NCI-H1048 (cell line): ENCODE measurements around the gene NR1I3.
"Not testable (repeated sequence)": the region's sequence is repeated elsewhere in the genome, so short reads cannot be mapped to it uniquely, and the experiment has no call there.

Experiments
- DNase-seq: peaks from one replicate; lab custom pipeline; 2025; lab: John Stamatoyannopoulos, UW

NR1I3 gene

GRCh38 chr1:161250829-161251228 lies 12.8 kb upstream of the NR1I3 start:
- no peak for DNase-seq

DNA sequence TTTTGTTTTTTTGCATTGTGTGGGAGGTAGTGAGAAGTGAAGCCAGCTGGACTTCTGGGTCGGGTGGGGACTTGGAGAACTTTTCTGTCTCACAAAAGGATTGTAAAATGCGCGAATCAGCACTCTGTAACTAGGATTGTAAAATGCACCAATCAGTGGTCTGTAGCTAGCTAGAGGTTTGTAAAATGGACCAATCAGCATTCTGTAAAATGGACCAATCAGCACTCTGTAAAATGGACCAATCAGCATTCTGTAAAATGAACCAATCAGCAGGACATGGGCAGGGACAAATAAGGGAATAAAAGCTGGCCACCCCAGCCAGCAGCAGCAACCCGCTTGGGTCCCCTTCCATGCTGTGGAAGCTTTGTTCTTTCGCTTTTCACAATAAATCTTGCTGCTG lies 12.1 kb upstream of the NR1I3 start:
- DNase-seq: not testable (repeated sequence)

- no peak for DNase-seq
Observed at GRCh38 chr1:161244888-161245287, 6.9 kb upstream of the NR1I3 start.

GRCh38 chr1:161242313-161242712 lies 4.3 kb upstream of the NR1I3 start:
- DNase-seq: no peak

DNA sequence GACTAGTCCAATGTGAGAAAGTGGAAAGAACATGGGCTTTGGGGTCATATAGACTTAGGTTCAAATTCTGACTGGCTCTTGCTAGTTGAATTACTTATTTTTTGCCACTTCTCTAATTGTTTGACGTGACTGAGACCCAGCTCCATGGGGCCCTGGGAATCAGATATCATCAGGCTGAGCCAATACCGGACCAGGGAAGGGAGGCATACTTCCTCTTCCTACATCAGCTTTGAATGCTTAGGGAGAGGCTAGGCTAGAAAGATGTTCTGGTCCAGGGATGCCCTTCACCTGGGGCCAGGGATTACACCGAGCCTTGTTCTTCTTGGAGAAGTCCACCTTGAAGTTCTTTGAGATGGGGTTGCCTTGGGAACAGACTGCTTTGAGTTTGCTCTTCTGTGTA lies 3.7 kb upstream of the NR1I3 start:
- no peak for DNase-seq

- no peak for DNase-seq
Observed at GRCh38 chr1:161235957-161236775, 1.8 kb downstream of the NR1I3 start.

GRCh38 chr1:161233102-161233501 lies 4.9 kb downstream of the NR1I3 start:
- no peak for DNase-seq

- no peak for DNase-seq
Observed at GRCh38 chr1:161230762-161231161, 7.2 kb downstream of the NR1I3 start.

DNA sequence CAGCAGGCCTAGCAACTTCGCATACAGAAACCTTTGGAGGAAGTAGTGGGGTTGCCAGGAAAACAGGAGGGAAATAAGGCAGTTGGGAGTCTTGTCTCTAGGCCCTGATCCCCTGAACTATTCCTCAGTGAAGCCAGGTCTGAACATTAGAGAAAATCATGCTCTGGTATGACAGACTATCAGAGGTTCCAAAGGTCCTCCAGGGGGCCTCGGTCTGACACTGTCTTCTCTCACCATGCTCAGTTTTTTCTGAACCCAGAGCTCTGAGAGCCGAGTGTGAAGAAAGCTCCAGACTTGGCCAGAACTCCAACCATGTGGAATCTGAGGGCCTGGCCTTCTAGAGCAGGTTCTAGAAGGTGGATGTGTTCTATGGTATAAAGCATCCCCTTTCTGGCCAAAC lies 8.1 kb downstream of the NR1I3 start:
- DNase-seq: no peak

DNA sequence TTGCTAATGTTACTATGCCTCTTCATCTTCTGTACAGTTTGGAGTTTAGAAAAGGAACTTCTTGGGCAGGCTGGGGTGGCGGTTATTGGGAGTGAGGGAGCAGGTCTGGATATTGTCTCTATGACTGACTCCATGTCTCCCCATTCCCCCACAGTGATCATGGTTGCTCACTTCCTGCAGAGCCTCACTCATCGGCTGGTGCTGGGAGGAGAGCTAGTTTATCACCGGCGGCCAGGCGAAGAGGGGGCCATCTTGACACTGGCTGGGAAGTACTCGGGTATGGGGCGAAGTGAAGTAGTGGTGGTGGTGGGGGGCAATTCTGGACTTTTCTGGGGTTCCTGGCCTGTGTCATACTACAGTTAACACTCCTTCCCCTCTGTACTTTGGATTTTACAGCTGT lies 10.0 kb downstream of the NR1I3 start:
- DNase-seq: no peak

DNA sequence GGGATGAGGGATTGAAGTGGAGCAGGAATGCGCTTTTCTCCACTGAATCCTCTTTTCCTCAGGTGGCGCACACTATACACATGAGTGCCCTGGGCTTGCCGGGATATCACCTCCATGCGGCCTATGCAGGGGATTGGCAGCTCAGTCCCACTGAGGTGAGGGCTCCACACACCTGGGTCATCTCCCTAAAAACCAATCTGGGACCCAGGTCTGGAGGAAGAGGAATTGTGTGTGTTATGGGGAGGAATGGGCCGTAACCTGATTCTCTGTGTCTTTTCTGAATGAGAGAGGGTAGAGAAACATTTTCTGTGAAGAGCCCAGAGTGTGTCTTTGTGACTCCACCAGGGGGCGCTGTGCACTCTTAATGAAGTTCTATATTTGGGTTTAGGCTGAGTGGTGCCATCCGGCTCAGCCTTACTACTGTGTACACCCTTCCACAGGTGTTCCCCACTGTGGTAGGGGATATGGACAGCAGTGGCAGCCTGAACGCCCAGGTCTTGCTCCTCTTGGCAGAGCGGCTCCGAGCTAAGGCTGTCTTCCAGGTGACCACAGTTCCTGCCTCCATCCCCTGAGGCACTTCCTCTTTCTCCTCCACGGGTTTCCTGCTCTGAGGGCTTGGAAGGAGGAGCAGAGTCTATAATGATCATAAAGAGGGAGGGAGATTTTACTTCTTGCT lies 10.7 kb downstream of the NR1I3 start:
- peak; percentile 69 for DNase-seq

- DNase-seq: no peak
Observed at GRCh38 chr1:161226759-161227158, 11.2 kb downstream of the NR1I3 start.

GRCh38 chr1:161226320-161226711 lies 11.7 kb downstream of the NR1I3 start:
- DNase-seq: no peak

DNA sequence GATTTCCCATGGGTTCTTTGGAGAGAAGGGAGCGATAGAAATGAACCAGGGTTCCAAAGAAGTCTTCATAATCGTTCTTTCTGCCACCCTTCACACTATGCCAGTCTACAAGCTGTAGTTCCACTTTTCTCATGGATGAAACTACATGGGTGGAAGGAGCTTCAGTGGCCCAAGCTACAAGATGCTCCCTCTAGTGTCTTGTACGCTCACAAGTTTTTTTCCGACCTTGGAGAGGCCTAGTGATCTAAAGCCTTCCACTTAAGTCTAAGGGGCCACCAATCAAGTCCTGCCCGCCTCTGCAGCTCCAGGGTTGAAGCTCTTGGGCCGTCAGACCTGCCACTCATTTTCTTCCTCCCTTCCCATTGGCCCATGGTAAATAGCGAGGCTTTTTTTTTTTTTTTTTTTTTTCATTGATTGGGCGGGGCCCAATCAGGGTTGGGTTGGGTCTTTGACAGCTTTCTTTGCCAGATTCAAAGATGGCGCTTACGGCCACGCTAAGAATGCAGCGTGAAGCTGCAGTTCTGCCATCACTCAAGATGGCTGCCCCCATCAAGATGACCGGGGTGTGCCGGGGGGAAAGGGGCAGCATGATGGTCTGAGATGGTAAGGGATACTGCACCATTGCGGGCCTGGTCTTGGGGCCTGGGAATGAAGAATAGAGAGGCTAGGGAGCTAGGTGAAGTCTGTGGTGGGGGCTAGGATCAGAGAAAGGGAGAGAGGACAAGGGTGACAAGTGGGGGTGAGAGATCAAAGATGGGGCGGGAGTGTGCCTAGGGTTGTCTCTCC lies 12.3 kb downstream of the NR1I3 start, which contains the start of gene TOMM40L:
Gene TOMM40L (plus strand): TSS at position 527 of the 786 bp plus-strand sequence. CDS start 430 bp downstream, outside the sequence.
- DNase-seq: peak; percentile 98

GRCh38 chr1:161225178-161225533 lies 12.8 kb downstream of the NR1I3 start:
- DNase-seq: no peak

GRCh38 chr1:161224695-161225087 lies 13.3 kb downstream of the NR1I3 start:
- DNase-seq: not testable (repeated sequence)

GRCh38 chr1:161223805-161224694 lies 14.0 kb downstream of the NR1I3 start:
- no peak for DNase-seq

GRCh38 chr1:161222175-161223019 lies 15.6 kb downstream of the NR1I3 start:
- DNase-seq: no peak

DNA sequence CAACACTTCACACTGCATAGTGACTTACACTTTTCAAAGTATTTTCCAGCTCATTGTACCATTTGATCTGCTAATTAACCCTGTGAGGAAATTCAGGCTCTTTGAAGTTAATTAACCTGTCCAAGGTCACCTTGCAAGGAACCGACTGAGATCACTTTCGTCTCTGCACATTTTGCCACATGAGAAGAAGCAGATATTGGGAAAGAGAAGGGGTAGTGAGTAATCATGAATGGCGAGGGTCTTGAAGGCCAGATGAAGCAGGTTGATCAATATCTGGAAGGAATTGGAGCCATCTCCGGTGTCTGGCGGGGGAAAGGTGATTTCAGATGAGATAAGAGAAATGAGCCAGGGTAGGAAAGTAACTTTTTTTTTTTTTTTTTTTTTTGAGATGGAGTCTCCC lies 18.0 kb downstream of the NR1I3 start:
- DNase-seq: no peak

- DNase-seq: no peak
Observed at GRCh38 chr1:161219078-161219892, 18.7 kb downstream of the NR1I3 start.
